GM21825 (cell line): ENCODE data around the gene OTUD5.

Experiments
- ATAC-seq: cut with Tn5 transposase; IDR thresholded peaks from one replicate; pipeline ENCODE4 v1.9.1; 2021; ENCODE audit warnings: mild to moderate bottlenecking, moderate library complexity; ENCODE audit not compliant: unreplicated experiment

Gene OTUD5

GRCh38 chrX:48911412-48912182 lies 45.8 kb downstream of the OTUD5 start, which contains the start of gene SLC35A2:
Gene SLC35A2, minus strand, starts transcription at chrX:48911646. Its CDS starts 10 bp downstream, at chrX:48911636.
- peak; percentile 47 for ATAC-seq

DNA sequence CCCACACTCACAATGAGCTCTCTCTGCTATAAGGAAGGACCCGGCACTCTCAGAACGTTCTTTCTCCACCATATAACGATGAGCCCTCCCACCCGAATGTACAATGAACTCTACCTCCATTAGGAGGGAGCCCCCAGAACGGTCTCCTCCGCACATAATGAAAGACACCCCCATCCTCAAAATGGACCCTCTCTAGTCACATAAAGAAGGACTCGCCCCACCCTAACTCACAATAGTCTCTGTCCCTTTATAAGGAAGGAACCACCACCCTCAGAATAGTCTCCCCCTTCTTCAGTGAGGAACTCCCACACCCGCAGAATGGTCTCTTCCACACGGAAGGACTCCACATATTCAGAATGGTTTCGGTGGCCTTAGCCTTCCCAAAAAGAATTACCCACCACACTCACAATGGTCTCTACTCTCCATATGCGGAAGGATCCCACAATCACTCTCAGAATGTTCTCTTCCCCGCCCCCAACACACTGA lies 46.4 kb downstream of the OTUD5 start:
- ATAC-seq, result no peak

GRCh38 chrX:48909703-48910294 lies 47.6 kb downstream of the OTUD5 start:
- no peak for ATAC-seq

- no peak for ATAC-seq
Observed at GRCh38 chrX:48908600-48908999, 48.8 kb downstream of the OTUD5 start.

GRCh38 chrX:48905090-48905790 lies 52.2 kb downstream of the OTUD5 start:
- no peak for ATAC-seq

GRCh38 chrX:48904626-48905025 lies 52.8 kb downstream of the OTUD5 start:
- ATAC-seq, result no peak

DNA sequence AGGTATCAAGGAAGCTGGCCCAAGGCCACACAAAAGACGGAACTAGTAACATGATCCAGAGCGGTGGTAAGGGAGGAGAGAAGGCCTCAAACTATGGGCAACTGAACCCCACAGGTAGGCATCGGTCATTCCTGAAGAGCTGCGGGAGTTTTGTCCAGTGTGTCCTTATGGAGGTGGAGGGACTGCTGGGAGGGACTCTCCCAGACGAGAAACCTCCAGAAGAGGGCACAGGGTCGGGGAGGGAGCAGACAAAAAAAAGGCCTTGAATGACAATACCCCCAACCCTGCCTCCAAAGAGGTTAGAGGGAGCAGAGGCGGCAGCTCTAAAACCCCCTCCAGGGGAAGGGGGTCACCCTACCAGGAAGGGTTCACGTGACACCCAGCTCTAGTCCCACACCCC lies 53.2 kb downstream of the OTUD5 start:
- ATAC-seq, result no peak

DNA sequence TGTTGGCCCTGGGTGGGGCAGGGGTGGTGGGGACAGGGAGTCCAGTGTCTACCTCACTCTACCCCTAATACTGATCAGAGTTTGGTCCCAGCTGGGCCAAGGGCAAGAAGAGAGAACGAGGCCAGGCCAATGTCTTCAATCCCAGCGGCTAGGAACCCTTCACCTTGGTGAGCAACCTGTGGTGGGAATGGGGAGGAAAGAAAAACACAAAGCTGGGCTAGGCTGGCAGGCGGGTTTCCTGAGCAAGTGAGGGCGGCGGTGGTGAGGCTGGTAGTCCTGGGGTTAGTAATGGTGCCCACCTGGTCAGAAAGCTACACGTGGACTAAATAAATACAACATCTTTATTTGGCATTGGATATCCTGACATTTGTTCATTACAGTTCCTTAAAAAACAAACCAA lies 54.1 kb downstream of the OTUD5 start:
- no peak for ATAC-seq

DNA sequence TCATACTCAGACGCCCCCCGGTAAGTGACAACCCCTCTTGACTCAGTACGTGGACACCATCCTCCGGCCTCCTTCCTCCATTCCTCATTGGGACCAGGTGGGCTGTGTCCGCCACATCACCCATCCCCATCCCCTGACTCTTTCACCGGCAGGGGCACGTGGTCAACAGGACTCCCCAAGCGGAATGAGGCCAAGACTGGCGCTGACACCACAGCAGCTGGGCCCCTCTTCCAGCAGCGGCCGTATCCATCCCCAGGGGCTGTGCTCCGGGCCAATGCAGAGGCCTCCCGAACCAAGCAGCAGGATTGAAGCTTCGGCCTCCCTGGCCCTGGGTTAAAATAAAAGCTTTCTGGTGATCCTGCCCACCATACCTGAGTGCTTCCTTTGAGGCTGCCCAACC lies 54.6 kb downstream of the OTUD5 start:
- no peak for ATAC-seq

GRCh38 chrX:48902135-48902534 lies 55.3 kb downstream of the OTUD5 start:
- no peak for ATAC-seq

GRCh38 chrX:48901069-48901468 lies 56.3 kb downstream of the OTUD5 start:
- ATAC-seq, result no peak

- ATAC-seq, result no peak
Observed at GRCh38 chrX:48899078-48899410, 58.4 kb downstream of the OTUD5 start.

- ATAC-seq, result peak; percentile 77
Observed at GRCh38 chrX:48897625-48898306, 59.6 kb downstream of the OTUD5 start, which contains the start of the genes PQBP1 and TIMM17B. Gene PQBP1, plus strand, starts transcription at chrX:48897930. Its CDS starts 580 bp downstream, at chrX:48898510. Gene TIMM17B, minus strand, starts transcription at chrX:48897768. Its CDS starts 19 bp downstream, at chrX:48897749.

GRCh38 chrX:48897157-48897624 lies 60.2 kb downstream of the OTUD5 start:
- no peak for ATAC-seq

GRCh38 chrX:48896611-48897011 lies 60.8 kb downstream of the OTUD5 start:
- no peak for ATAC-seq

- no peak for ATAC-seq
Observed at GRCh38 chrX:48894891-48895290, 62.5 kb downstream of the OTUD5 start.

DNA sequence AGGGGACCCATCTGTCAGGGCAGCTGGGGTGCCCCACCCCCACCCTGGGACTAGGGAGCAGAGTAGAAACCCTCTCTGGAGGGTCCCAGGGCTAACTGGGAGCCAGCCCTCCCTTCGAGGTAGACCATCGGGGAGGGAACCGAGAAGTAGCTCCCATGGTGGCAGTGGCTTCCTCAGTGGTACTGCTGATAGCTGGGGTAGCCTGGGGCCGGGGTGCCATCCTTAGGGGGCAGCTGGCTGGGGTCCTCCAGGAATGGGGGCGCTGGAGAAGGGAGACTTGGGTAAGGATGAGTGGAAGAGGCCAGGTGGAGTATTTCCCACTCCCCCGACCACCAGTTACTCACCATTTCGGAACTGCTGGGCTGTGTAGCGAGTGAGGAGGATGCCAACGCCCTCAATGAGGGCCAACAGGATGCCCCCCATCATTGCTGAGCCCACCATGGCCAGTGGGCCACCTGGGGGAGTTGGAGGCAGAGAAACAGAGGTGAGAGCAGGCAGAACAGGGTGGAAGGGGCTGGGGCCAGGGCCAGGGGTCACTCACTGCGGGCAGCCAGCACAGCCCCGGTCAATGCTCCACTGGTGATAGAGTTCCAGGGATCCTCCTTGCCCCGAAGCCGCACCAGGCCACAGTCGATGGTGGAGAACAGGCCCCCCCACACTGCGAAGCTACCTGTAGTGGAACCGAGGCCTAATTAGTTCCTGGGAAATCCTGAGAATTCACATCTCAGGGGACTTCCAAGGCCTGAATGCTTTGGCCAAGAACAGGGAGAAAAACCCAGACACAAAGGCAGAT lies 63.7 kb downstream of the OTUD5 start:
- ATAC-seq, result no peak

- no peak for ATAC-seq
Observed at GRCh38 chrX:48892896-48893295, 64.5 kb downstream of the OTUD5 start.

- peak; percentile 73 for ATAC-seq
Observed at GRCh38 chrX:48891402-48892288, 65.8 kb downstream of the OTUD5 start.
